Upper lobe of right lung (tissue), 1 donor: ENCODE measurements around the gene SPR. TPM values are rescaled to one million over a fixed set of nuclear protein-coding genes. Genes with fewer than 3 reads are reported as not detected.

Source experiments
- ATAC-seq: fragments of 200-7000 bp; cut with Tn5 transposase; one replicate; pipeline ENCODE4 v1.9.1; 2020; ENCODE audit warnings: mild to moderate bottlenecking, moderate library complexity
- DNase-seq: peaks from one replicate; pipeline ENCODE4 v3.0.0-alpha.2; 2020
- H3K27ac ChIP-seq: fragments of 200-600 bp; one replicate; pipeline ENCODE4 v1.8.0; 2022
- H3K27me3 ChIP-seq: fragments of 200-600 bp; one replicate; pipeline ENCODE4 v1.8.0; 2022; ENCODE audit warnings: mild to moderate bottlenecking
- H3K36me3 ChIP-seq: fragments of 200-600 bp; one replicate; pipeline ENCODE4 v1.8.0; 2022
- H3K4me1 ChIP-seq: fragments of 200-600 bp; one replicate; pipeline ENCODE4 v1.8.0; 2022
- H3K4me3 ChIP-seq: fragments of 200-600 bp; one replicate; pipeline ENCODE4 v1.8.0; 2022; ENCODE audit warnings: mild to moderate bottlenecking
- H3K9me3 ChIP-seq: fragments of 200-600 bp; one replicate; pipeline ENCODE4 v1.8.0; 2022
- intact Hi-C: fragments of 100-400 bp; cut with DNase I; formaldehyde crosslinking; loops from one replicate; pipeline ENCODE4 v1.11.0; 2022
- total RNA-seq: library from RNA; stranded (reverse); fragmentation: NEBNext Ultra II Directional; extraction: Animal tissue kit (Norgen Biotek cat#: 25700); gene quantifications from one replicate; pipeline ENCODE4 v1.2.1, GENCODE V29; 2021
- TF ChIP-seq, protein P1 (sequence below): fragments of 200-600 bp; IDR thresholded peaks from one replicate; pipeline ENCODE4 v1.8.0; 2022; ENCODE audit warnings: antibody characterized with exemption
- donor health status: DM: no; HTN: yes; CAD: no; lungs with severe emphysema.

SPR gene
- total RNA-seq, 1 donor from 2014 or later, result 44.1 TPM

DNA sequence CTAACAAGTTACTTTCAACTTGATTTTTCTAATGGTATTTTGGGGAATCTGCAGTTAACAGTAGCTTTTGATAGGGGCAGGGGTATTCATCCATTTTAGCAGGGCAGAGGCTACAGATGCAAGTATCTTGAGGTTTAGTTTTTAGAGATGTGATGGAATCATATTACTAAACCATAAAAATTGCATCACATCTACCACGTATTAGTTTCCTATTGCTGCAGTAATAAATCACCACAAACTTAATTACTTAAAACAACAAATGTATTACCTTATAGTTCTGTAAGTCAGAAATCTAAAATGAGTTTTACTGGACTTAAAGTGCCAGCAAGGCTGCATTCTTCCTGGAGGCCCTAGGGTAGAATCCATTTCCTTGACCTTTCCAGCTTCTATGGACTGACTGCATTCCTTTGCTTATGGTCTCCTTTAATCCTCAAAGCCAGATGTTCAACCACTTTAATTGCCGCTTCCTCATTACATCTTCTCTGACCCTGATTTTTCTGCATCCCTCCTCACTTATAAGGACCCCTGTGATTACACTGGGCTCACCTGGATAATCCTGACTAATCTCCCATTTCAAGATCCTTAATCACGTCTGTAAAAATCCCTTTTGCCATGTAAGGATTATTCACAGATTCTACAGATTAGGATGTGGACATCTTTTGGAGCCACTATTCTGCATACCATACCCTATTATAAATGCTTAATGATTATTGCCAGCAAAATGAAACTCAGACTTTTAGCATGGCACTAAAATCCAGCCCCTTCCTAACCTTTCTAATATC, 39.5 kb upstream of the SPR start:
- DNase-seq (no peak), ATAC-seq (no peak)
- Histone ChIP-seq H3K4me3 (no peak overlapping the region), H3K9me3 (no peaks in the 10 kb centered on the region), H3K27me3 (peaks cover 9% of the 10 kb centered on the region), H3K36me3 (no peaks in the 10 kb centered on the region), H3K4me1 (no peaks in the 10 kb centered on the region), H3K27ac (no peak overlapping the region)
- TF ChIP-seq, protein P1, sequence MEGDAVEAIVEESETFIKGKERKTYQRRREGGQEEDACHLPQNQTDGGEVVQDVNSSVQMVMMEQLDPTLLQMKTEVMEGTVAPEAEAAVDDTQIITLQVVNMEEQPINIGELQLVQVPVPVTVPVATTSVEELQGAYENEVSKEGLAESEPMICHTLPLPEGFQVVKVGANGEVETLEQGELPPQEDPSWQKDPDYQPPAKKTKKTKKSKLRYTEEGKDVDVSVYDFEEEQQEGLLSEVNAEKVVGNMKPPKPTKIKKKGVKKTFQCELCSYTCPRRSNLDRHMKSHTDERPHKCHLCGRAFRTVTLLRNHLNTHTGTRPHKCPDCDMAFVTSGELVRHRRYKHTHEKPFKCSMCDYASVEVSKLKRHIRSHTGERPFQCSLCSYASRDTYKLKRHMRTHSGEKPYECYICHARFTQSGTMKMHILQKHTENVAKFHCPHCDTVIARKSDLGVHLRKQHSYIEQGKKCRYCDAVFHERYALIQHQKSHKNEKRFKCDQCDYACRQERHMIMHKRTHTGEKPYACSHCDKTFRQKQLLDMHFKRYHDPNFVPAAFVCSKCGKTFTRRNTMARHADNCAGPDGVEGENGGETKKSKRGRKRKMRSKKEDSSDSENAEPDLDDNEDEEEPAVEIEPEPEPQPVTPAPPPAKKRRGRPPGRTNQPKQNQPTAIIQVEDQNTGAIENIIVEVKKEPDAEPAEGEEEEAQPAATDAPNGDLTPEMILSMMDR, result no peak
- intact Hi-C loops, result no loop called here

DNA sequence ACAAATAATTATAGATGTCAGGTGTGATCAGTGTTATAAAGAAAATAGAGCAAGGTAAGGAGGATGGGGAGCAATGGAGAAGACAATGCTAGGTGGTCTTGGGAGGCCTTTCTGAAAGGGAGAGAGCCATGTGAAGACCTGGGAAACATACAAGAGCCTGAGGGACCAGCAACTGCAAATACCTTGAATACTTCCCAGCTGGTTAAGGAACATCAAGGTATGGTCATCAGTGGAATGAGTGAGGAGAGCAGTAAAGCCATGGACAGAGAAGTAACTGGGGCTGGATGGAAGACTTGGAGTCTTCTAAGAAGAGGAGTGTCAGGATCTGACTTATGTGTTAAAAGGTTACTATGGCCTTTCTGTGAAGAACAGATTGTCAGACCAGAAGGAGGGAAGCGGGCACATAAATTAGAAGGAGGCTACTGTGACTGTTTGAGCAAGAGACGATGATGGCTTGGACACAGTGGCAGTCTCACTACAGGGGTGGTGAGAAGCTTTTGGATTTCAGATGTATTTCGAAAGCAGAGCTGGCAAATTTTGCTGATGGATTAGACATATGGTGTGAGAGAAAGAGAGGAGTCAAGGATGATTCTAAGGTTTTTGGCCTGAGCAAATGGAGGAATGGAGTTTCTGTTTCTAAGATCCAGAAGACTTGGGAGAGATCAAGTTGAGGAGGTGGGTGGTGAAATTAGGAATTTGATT, 38.6 kb upstream of the SPR start:
- Histone ChIP-seq H3K36me3 (no peaks in the 10 kb centered on the region), H3K4me1 (no peaks in the 10 kb centered on the region), H3K9me3 (no peaks in the 10 kb centered on the region), H3K4me3 (no peak overlapping the region), H3K27ac (no peak overlapping the region), H3K27me3 (peaks cover 9% of the 10 kb centered on the region)
- ATAC-seq (no peak), DNase-seq (no peak)
- intact Hi-C loops, result no loop called here
- TF ChIP-seq, protein P1, result no peak

DNA sequence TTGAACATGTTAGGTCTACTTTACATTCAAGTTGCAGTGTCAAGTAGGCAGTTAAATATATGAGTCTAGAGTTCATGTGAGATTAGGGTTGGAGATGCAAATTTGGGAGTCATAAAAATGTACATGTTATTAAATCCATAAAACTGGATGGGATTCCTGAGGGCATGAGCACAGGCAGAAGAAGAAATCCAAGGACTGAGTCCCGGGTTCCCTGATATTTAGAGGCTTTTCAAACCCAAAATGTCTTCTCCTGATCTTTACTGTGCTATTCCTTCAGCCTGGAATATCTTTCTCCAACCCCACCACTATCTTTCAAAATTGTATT, 38.1 kb upstream of the SPR start:
- peaks cover 9% of the 10 kb centered on the region for H3K27me3 ChIP-seq
- ATAC-seq (no peak), DNase-seq (no peak)
- H3K36me3 ChIP-seq, result no peaks in the 10 kb centered on the region
- TF ChIP-seq, protein P1, result no peak
- intact Hi-C loops, result no loop called here
- H3K9me3 ChIP-seq, result no peaks in the 10 kb centered on the region
- no peak overlapping the region for H3K4me3 ChIP-seq
- no peaks in the 10 kb centered on the region for H3K4me1 ChIP-seq
- no peak overlapping the region for H3K27ac ChIP-seq

GRCh38 chr2:72851333-72851732, 35.9 kb upstream of the SPR start:
- no peak for ATAC-seq

DNA sequence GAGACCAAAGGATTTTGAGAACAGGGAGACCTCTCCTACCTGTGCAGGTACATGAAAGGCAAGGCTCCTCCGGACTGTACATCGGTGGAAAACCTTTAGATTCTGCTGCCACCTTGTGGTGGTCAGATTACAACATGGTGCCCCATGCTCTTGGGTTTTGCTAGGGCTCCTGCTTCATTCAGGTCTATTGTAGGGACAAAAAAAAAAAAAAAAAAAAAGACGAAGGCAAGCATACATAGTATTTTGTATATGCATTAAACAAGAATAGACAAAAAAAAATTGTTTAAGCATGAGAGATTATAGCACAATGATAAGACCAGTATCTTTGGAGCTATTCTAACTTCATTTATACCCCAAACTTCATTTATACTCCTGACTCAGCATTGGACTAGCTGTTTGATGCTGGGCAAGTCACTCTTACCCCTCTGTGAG, 27.4 kb upstream of the SPR start:
- Histone ChIP-seq H3K4me3 (no peak overlapping the region), H3K36me3 (no peaks in the 10 kb centered on the region), H3K27ac (no peak overlapping the region), H3K4me1 (peaks cover 4% of the 10 kb centered on the region), H3K9me3 (no peaks in the 10 kb centered on the region), H3K27me3 (peaks cover 11% of the 10 kb centered on the region)
- DNase-seq (no peak), ATAC-seq (peak; percentile 85)
- TF ChIP-seq, protein P1, result peak; percentile 65
- intact Hi-C loops, result loop anchor here (5.0 kb wide), 1 partner anchor 83 kb away; no protein-coding TSS in a partner anchor

More at GRCh38 chr2:72851333-72851732, 35.9 kb upstream of the SPR start:
- DNase-seq, result no peak
- peaks cover 14% of the 10 kb centered on the region for H3K27me3 ChIP-seq
- H3K27ac ChIP-seq, result no peak overlapping the region
- H3K4me3 ChIP-seq, result no peak overlapping the region
- H3K4me1 ChIP-seq, result no peaks in the 10 kb centered on the region
- TF ChIP-seq, protein P1, result no peak
- H3K9me3 ChIP-seq, result no peaks in the 10 kb centered on the region
- intact Hi-C loops, result no loop called here
- no peaks in the 10 kb centered on the region for H3K36me3 ChIP-seq
